HepG2 (cell line): ENCODE results near the gene CCND2. TPM values are rescaled to one million over a fixed set of nuclear protein-coding genes. Genes with fewer than 3 reads are reported as not detected.

Source experiments
- ATAC-seq: fragments of 200-7000 bp; cut with Tn5 transposase; 3 replicates; pipeline ENCODE4 v1.9.1; 2020; ENCODE audit warnings: mild to moderate bottlenecking, moderate library complexity
- BruUV-seq: library from RNA; stranded (reverse); fragments of 400-500 nt; replicated peaks from 2 replicates; lab custom pipeline; 2021; lab: Mats Ljungman, UMichigan
- CTCF ChIA-PET: fragments of 300-600 bp; formaldehyde crosslinking; extraction: SDS; loops from one replicate; lab custom pipeline; 2021; ENCODE audit warnings: low total read pairs, inconsistent platforms, low intra/inter-chr PET ratio; lab: Yijun Ruan, JAX
- POLR2A ChIA-PET: fragments of 350-600 bp; sonication (Branson Sonifier 250); formaldehyde crosslinking; loops from one replicate; lab custom pipeline; 2020; ENCODE audit warnings: antibody characterized with exemption, inconsistent platforms; lab: Yijun Ruan, JAX
- DNase-seq: peaks from one replicate; pipeline ENCODE4 v3.0.0-alpha.2; 2015; ENCODE audit warnings: low spot score
- FAIRE-seq: peaks from 3 replicates; lab custom pipeline; 2011; peaks lifted over from hg19 to GRCh38; lab: Jason Lieb, UNC
- H2AFZ ChIP-seq: one replicate; pipeline ENCODE4 v1.6.1; 2011; ENCODE audit warnings: low read length, inconsistent platforms
- H3K27ac ChIP-seq: fragments of 300-600 bp; 3 replicates; pipeline ENCODE4 v1.8.0; 2011; ENCODE audit warnings: mixed run types, mild to moderate bottlenecking, mixed read lengths, low read length, inconsistent platforms; ENCODE audit not compliant: insufficient read depth; ENCODE audit errors: extremely low read length
- H3K27me3 ChIP-seq, 2 experiments: fragments of 200-600 bp in 1 of 2; 2 replicates in 1 of 2; 3 replicates in 1 of 2; pipeline versions ENCODE4 v1.6.0 to v1.8.0; 2011; ENCODE audit warnings: low read length in 2 of 2, mild to moderate bottlenecking in 2 of 2, moderate library complexity in 2 of 2, inconsistent platforms in 1 of 2; ENCODE audit not compliant: insufficient read depth in 2 of 2, control insufficient read depth in 1 of 2
- H3K36me3 ChIP-seq, 2 experiments: fragments of 200-600 bp in 1 of 2; replicated peaks in 1 of 2; 2 replicates in 1 of 2; 3 replicates in 1 of 2; pipeline versions ENCODE4 v1.5.1 to v1.8.0; 2011; ENCODE audit warnings: low read length in 2 of 2, inconsistent platforms in 1 of 2; ENCODE audit not compliant: insufficient read depth in 2 of 2, control insufficient read depth in 1 of 2
- H3K4me1 ChIP-seq: 2 replicates; pipeline ENCODE4 v1.5.1; 2012; ENCODE audit warnings: low read length, inconsistent platforms; ENCODE audit not compliant: insufficient read depth
- H3K4me2 ChIP-seq: 2 replicates; pipeline ENCODE4 v1.6.0; 2011; ENCODE audit warnings: low read depth, low read length, inconsistent platforms
- H3K4me3 ChIP-seq, 3 experiments: fragments of 200-600 bp in 1 of 3; sonication (generic), shearing (Covaris generic) in 1 of 3; replicated peaks in 1 of 3; 2 replicates each; pipeline ENCODE4 v1.5.1; 2011 to 2016; ENCODE audit warnings: low read length in 3 of 3, inconsistent platforms in 2 of 3, low read depth in 2 of 3, mild to moderate bottlenecking in 2 of 3, control low read depth in 1 of 3, mixed read lengths in 1 of 3; ENCODE audit not compliant: insufficient read depth in 1 of 3
- H3K79me2 ChIP-seq: one replicate; pipeline ENCODE4 v1.6.1; 2011; ENCODE audit warnings: low read length, inconsistent platforms; ENCODE audit not compliant: insufficient read depth
- H3K9ac ChIP-seq: 2 replicates; pipeline ENCODE4 v1.6.0; 2011; ENCODE audit warnings: mild to moderate bottlenecking, low read depth, low read length, inconsistent platforms; ENCODE audit not compliant: insufficient read depth
- H3K9me3 ChIP-seq: 2 replicates; pipeline ENCODE4 v1.5.1; 2012; ENCODE audit warnings: mild to moderate bottlenecking, low read length
- H4K20me1 ChIP-seq: 2 replicates; pipeline ENCODE4 v1.6.0; 2011; ENCODE audit warnings: inconsistent platforms, mild to moderate bottlenecking, low read length, moderate library complexity; ENCODE audit not compliant: insufficient read depth
- HOMEZ ChIP-seq: IDR thresholded peaks from 2 replicates; pipeline ENCODE4 v1.6.1; 2016; ENCODE audit warnings: low read depth
- NR2F1 ChIP-seq, 2 experiments: fragments of 450-650 bp in 1 of 2; formaldehyde crosslinking in 1 of 2; IDR thresholded peaks; 2 replicates each; pipeline versions ENCODE4 v1.5.0 to v1.6.1; 2016 to 2020; ENCODE audit warnings: mild to moderate bottlenecking in 1 of 2, missing compliant biosample characterization in 1 of 2, missing genetic modification reagents in 1 of 2, moderate library complexity in 1 of 2
- PATZ1 ChIP-seq: sonication (generic); formaldehyde crosslinking; IDR thresholded peaks from 2 replicates; pipeline ENCODE4 v1.4.0; 2020; ENCODE audit warnings: missing genetic modification reagents
- PAWR ChIP-seq: sonication (generic); formaldehyde crosslinking; IDR thresholded peaks from 2 replicates; pipeline ENCODE4 v1.4.0; 2020; ENCODE audit warnings: missing genetic modification reagents, mild to moderate bottlenecking, borderline replicate concordance
- ZNF274 ChIP-seq: sonication (generic); formaldehyde crosslinking; IDR thresholded peaks from 2 replicates; pipeline ENCODE4 v1.5.1; 2020; ENCODE audit warnings: mild to moderate bottlenecking, missing genetic modification reagents
- ZNF280B ChIP-seq: sonication (generic); formaldehyde crosslinking; IDR thresholded peaks from 2 replicates; pipeline ENCODE4 v1.5.0; 2020; ENCODE audit warnings: missing genetic modification reagents, mild to moderate bottlenecking, borderline replicate concordance
- ZNF7 ChIP-seq: IDR thresholded peaks from 2 replicates; pipeline ENCODE4 v1.6.1; 2016; ENCODE audit warnings: missing biosample characterization, missing genetic modification reagents
- ZNF782 ChIP-seq: sonication (generic); formaldehyde crosslinking; IDR thresholded peaks from 2 replicates; pipeline ENCODE4 v1.4.0; 2020; ENCODE audit warnings: missing genetic modification reagents, mild to moderate bottlenecking, borderline replicate concordance
- WGBS: methylation state at CpG from one replicate; pipeline ENCODE4 v1.1.6; 2017; ENCODE audit warnings: low lambda C conversion rate; 5-methylcytosine and 5-hydroxymethylcytosine counted together
- in situ Hi-C: cut with HindIII; loops from 2 replicates; pipeline ENCODE4 v1.10.0; 2017; ENCODE audit warnings: low pct_unique_long_range_greater_than_20kb; ENCODE audit not compliant: extremely low pct_ligation_motif_present
- intact Hi-C: fragments of 100-400 bp; cut with micrococcal nuclease; formaldehyde crosslinking; loops from one replicate; pipeline ENCODE4 v1.10.0; 2022; ENCODE audit not compliant: unreplicated experiment
- polyA plus RNA-seq, 8 experiments: library from polyadenylated mRNA; depleted of rRNA in 3 of 8; stranded (reverse) in 7 of 8; unstranded in 1 of 8; fragments of >200 nt; fragmentation: Illumina TruSeq in 4 of 8; extraction: Trizol in 4 of 8; gene quantifications; 2 replicates each; pipeline versions ENCODE4 v1.2.1 to v1.2.3, GENCODE V29; 2011 to 2016; ENCODE audit warnings: low read depth in 4 of 8, missing spikeins in 1 of 8, mixed read lengths in 1 of 8; ENCODE audit not compliant: insufficient read depth in 1 of 8
- total RNA-seq, 5 experiments: library from RNA; depleted of rRNA; stranded (reverse); fragments of >200 nt; fragmentation: Illumina TruSeq; extraction: Trizol; gene quantifications; 2 replicates each; pipeline ENCODE4 v1.2.3, GENCODE V29; 2016; ENCODE audit warnings: low read depth in 1 of 5

The CCND2 gene
- total and polyA plus RNA-seq, 2 of the 13 experiments (the other 11 are each of a cell fraction or from before 2014, with no cell fraction given), result 0.61 to 1.4 TPM

- Histone ChIP-seq H3K79me2 (no peaks in the 10 kb centered on the region), H3K27me3 (peaks cover 12 to 48% of the 10 kb centered on the region in 2 experiments; a peak in 3 of 5 replicates), H3K4me2 (no peak overlapping the region), H3K27ac (no peak overlapping the region), H3K9ac (no peak overlapping the region)
- intact Hi-C loops, result no loop called here
- CTCF ChIA-PET, result no interaction called here
- 25% methylated on average over 8 of the region's 8 CpGs for WGBS
- no TSS peak for BruUV-seq
- FAIRE-seq, result no peak
- TF ChIP-seq PAWR (CRISPR knock-in tag) (no peak), ZNF782 (no peak), ZNF7 (no peak), PATZ1 (CRISPR knock-in tag) (no peak), ZNF280B (no peak), ZNF274 (no peak), HOMEZ (no peak), NR2F1 (CRISPR knock-in tag; IDR thresholded peaks at IDR 0.05) (no peak)
- TF ChIP-seq, all 625 proteins: peak for 0
- POLR2A ChIA-PET, result no interaction called here
- Histone ChIP-seq H3K9me3 (no peaks in the 10 kb centered on the region), H3K4me1 (no peaks in the 10 kb centered on the region), H2AFZ (no peak overlapping the region), H3K36me3 (no peaks in the 10 kb centered on the region), H3K4me3 (no peak overlapping the region), H4K20me1 (no peaks in the 10 kb centered on the region)
- DNase-seq (no peak), ATAC-seq (no peak; the same call in 2 of the 3 replicates)
- in situ Hi-C loops, result no loop called here
Measured at GRCh38 chr12:4250691-4251090, 22.9 kb upstream of the CCND2 start.
